Right renal pelvis (tissue), 4 donors: Measurements from ENCODE around the gene IL17REL. TPM values are rescaled to one million over a fixed set of nuclear protein-coding genes. Genes with fewer than 3 reads are reported as not detected.

Experiments used
- DNase-seq, 4 donors: peaks; one replicate each; pipeline ENCODE4 v3.0.0-alpha.2; 2013; ENCODE audit warnings: low read depth in 4 of 4, low spot score in 3 of 4, missing footprints in 1 of 4
- polyA plus RNA-seq, 4 donors: library from polyadenylated mRNA; unstranded; fragments of 120-200 nt; gene quantifications; one replicate each; pipeline ENCODE4 v1.2.1, GENCODE V29; 2013; ENCODE audit not compliant: insufficient read length in 4 of 4

The IL17REL gene
- polyA plus RNA-seq, 4 donors = 0.03 TPM; not detected in 3

DNA sequence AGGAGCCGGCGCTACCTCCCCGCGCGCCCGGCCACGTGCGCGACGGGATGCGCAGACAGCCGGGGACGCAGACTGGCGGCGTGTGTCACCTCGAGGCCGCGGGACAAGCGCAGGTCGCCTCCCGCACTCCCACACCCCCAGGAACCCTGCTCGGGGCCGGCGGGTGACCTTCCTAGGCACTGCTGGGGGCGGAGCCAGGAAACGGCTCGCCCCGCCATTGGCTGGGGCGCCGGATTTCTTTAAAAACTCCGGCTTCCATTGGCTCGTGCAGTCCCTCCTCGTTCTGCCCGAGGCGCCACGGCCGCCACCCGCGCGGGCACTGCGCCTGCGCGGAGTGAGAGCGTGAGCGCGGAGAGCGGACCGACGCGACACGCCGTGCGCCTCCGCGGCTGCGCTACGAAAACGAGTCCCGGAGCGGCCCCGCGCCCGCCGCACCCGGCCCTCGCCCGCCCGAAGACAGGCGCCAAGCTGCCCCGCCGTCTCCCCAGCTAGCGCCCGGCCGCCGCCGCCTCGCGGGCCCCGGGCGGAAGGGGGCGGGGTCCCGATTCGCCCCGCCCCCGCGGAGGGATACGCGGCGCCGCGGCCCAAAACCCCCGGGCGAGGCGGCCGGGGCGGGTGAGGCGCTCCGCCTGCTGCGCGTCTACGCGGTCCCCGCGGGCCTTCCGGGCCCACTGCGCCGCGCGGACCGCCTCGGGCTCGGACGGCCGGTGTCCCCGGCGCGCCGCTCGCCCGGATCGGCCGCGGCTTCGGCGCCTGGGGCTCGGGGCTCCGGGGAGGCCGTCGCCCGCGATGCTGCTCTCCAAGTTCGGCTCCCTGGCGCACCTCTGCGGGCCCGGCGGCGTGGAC is 52.2 kb downstream of the IL17REL start, which contains the start of gene PIM3:
Gene PIM3, plus strand, starts transcription at position 614 of the 846 bp plus-strand sequence. Its CDS starts 176 bp downstream, at position 790.
- peak; percentile 89 to 94 (median 92) for DNase-seq

DNA sequence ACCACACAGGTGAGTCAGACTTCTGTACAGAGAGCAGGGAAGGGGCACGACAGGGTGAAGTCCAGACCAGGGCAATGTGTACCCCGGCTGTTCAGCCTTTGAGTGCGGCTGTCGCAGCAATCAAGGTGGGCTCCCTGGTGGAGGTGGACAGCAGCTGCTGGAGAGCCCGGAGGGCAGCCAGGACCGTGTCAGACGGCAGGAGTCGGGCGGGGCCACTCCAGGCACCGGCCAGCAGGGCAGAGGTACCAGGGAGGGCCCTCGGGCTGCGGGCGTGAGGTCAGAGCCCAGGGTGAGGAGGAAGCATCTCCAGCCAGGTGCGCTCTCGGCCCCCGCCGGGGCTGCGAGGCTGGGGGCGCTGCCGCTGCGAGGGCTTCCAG is 52.8 kb downstream of the IL17REL start:
- no peak for DNase-seq

DNA sequence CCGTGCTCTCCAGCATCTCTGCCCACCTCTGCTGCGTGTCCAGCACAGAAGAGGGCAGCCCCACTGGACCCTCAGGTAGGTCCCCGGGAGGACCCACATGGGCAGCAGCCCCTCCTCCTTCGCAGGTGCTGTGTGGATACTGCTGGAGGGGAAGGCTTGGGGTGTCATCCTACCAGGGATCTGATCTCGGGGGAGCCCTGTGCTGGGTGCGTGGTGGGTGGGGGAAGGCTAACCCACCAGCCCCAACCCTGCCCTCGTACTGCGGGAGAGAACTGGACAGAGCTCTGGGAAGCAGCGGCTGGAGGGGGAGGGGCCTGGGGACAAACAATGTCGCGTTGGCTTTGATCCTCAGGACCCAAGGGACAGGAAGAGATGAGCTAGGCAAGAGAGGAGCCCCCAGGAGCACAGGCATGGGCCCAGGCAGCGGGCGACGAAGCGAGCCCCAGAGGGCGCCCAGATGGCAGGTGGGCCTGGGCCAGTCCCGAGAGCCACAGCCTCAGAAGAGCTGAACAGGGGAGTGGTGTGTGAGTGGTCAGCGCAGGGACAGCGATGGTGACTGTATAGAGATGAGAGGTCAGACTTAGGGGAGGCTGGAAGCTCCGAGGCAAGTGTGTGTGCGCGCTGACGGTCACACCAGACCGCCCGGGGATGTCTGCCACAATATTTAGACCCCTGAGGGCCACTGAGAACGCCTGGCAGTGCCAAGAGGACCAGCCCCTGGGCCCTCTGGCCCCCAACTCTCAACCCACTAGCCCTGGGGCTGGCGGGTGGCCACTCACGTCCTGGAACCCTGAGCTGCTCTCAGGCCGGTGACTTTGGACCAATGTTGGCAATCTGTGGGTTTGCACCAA is 53.4 kb downstream of the IL17REL start:
- no peak for DNase-seq

DNA sequence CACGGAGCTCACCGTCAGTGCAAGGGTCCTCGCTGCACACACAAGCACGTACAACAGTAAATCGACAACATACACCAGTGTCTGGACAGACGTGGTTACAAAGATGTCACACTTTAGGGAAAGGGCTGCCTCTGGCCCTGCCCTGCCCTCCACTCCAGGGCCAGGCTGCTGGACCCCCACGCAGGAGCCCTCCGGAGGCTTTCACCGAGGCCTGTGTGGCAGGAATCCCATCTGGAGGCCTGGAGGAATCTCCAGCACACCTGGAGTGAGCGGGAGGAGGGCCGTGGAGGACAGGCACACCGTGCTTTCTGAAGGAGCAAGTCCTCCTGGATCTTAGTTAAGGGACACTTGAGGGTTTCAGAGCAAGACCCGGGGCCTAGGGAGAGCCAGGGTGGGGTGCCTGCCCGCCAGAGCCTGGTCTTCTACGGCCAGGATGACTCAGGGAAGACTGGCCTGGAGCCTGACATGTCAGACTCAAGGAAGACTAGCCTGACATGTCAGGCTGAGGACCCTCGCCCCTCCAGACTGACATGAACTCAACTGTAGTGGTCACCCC is 54.1 kb downstream of the IL17REL start:
- DNase-seq = no peak

DNA sequence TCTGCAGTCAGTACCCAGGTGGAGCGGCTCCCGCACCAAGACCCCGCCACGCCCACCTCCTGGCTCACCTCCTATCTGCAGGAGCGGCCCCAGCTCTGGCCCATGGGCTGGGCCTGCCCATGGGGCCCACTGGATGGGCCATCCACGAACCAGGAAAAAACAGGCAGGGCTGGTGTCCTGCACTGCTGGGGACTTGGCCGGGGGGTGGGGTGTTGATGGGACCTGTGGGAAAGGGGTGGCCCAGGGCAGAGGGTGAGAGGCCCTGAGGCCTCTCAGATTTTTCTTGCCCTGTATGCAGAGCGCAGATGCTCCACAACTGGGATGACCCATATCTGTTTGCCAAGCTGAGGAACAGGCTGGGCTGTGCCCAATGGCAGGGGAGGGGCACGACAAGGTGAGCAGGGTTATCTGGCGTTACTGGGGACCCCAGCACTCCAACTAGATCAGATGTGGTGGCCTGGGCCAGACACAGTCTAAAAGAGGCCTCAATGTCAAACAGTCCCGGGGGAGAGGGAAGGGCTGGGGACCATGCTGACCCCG is 54.7 kb downstream of the IL17REL start:
- DNase-seq = no peak

DNA sequence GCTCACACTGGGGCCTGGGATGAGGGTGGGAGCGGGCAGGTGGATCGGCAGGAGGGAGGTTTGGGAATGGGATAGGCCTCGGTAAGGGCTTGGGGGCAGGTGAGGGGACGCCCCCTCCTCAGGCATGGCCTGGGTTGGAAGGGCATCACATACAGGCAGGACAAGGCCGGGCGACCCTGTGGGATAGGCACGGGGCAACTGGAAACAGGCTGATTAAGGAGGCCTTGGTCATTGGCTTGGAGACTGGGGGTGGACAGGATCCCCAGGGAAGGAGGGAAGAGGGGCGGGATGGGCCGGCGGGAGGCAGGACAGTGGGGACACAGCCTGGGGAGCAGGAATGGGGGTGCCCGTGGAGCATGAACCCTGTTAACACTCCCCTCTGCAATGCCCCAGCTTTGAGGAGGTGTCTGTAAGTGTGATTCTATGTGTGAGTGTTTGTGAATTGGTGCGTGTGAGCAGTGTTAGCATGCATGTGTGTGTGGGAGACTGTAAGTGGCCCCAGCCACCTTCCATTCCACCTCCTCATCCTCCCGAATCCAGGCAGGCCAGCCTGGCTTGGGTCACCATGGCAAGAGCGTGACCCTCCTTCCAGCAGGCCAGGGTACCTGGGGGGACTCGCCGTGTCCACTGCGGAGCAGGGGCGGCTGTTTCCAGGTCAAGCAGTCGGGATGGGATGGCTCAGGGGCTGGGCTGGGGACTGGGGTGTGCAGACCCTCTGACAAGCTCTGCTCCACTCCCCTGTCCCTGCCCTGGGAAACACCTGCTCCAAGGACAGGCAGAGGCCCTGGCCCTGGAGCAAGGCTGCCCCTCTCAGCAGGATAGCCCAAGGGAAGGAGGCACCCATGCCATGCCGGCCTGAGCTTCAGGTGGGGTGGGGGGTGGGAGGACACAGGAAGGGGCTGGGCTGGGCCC is 55.4 kb downstream of the IL17REL start:
- no peak for DNase-seq

DNA sequence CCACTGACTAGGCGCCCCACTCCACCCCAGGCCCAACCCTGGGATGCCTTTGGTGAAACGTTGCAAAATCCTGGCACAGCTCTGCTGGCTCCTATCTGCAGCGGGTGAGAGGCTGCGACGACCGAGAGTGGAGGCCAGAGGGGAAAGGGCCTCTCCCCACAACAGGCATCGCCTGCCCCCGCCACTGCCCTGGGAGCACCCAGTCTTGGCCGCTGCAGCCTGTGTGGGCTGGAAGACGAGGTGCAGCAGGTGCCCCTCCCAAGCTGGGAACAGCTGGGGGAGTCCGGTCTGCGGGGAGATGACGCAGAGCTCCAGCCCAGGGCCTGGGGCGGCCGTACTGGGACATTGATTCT is 56.2 kb downstream of the IL17REL start:
- DNase-seq = no peak

DNA sequence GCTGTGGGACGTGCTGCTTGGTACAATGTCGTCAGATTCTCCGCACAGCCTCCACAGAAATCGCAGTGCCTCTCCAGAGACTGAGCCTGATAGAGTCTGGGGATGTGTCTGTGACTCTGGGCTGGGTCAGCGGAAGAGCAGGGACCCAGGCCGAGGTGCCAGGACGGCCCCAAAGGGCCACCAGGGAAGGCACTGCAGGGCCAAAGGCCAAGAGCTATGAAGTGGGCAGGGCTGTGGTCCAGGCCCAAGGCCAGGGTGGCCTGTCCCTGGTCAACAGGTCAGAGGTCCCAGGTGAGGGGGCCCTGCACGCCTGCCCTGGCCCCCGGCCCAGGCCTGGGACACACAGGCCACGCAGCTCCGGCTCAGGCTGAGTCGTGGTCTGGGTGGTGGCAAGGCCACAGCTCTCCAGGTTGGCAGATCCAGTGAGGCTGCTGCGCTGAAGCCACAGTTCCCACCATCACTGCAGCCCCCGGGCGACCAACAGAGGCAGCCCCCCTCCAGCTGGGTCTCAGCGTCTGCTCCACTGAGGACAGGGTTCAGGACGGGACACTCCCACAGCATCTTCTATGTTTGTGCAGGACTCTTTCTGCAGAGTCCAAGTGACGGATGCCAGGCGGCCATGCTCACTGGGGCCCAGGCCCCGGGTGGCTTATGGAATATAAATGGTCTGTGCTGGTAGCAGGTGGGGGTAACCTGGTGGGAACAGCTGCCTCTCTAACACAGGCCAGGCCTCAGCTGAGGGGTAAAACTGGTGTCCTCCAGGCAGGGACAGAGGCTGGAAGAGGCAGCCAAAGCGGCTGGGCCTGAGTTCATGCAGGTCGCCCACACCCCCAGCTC is 56.8 kb downstream of the IL17REL start:
- no peak for DNase-seq

DNA sequence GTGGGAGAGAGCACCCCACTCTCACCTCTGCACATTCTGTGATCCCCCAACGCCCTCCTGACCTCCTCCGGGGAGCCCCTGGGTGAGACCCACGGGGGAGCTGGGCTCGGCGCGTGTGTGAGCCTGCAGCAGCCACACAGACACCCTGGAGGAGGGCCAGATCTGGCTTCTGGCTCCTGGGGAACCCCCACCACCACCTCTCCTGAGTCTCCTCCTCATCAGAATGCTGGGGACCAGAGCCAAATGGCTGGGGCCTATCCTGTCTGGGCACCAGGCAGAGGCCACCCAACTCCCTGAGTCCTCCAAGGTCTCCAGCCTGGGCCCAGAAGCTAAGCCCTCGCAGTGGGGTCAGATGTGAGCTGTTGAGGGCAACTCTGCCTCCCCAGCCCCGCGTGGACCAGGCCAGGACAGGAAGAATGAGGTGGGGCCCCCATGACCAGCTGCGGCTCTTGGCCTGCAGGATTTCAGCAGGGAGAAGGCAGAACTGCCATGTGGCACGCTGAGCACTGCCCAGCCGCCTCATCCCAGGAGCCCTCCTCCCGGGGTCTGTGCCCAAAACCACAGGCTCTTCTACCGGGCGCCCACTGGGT is 57.5 kb downstream of the IL17REL start:
- DNase-seq = no peak

DNA sequence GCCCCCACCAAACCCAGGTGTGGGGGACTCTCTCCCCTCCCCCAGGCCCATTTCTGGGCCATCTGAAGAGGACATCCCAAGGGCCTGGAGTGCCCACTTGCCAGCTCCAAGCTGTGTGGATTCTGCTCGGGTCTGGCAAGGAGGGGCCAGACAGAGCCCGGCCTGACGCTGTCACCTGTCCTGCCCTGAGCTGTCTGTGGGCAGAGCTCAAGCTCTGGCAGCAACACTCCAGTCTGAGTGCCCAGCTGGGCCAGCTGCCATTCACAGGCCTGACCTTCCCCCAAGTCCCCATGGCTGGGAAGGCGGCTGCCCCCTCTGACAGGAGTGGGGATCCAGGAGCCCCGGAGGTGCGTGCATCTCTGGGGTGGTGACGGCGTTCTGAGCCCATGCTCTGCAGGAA is 58.2 kb downstream of the IL17REL start:
- no peak for DNase-seq

DNA sequence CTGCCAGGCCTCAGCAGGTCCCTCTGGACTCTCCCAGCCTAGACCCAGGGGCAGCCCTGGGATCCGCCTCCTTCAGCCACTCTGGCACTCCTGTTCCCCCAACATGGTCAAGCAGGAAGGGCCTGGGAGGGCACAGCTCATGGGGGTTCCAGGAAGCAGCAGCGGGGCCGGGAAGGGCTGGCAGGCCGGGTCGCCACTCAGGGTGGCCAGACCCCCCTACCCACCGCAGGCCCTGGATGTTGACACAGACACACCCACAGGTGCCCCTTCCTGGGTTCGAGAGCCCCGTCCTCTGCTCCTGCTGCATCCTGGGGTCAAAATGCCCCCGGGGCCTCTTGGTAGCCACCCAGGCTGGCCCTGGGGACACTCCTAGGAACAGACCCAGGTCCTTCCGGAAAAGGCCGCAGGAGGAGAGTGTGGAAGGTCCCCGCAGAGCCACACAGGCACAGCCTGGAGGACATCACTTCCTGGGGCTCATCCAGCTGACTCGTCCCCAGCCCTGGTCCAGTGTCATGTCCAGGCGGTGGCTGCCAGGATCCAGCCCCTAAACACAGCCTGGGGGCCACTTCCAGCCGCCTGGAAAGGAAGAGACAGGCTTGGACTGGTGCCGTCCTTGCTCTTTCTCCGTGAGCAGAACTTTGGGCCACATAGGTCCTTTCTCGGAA is 58.8 kb downstream of the IL17REL start:
- no peak for DNase-seq

DNA sequence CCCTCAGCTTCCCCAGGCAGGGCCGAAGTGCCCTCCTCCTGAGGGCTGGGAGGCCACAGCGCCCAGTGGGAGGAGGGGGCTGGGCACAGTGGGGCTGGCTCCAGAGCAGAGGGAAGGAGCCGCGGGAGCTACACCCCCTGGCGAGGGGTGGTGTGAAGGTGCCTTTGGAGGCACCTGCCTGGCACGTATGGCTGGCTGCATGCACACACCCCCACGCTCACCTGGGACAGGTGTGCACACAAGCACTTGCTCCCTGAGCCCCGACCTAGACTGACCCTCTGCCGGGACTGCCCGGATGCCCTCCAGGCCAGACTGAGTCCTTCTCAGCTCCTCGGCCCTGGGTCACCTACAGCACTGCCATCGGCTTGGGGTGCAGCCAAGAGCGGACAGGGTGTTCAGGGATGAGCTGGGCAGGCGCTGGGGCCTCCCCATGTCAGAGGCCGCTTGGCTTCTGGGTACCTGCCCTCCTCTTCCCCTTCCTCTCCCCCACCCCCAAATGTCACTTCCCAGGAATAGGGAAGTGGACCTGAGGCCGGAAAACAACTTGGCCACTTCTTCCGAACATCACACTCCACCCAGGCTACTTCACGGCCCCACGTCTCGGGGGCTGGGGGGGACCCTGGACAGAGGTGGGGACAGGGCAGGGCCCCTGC is 59.4 kb downstream of the IL17REL start:
- DNase-seq = no peak

DNA sequence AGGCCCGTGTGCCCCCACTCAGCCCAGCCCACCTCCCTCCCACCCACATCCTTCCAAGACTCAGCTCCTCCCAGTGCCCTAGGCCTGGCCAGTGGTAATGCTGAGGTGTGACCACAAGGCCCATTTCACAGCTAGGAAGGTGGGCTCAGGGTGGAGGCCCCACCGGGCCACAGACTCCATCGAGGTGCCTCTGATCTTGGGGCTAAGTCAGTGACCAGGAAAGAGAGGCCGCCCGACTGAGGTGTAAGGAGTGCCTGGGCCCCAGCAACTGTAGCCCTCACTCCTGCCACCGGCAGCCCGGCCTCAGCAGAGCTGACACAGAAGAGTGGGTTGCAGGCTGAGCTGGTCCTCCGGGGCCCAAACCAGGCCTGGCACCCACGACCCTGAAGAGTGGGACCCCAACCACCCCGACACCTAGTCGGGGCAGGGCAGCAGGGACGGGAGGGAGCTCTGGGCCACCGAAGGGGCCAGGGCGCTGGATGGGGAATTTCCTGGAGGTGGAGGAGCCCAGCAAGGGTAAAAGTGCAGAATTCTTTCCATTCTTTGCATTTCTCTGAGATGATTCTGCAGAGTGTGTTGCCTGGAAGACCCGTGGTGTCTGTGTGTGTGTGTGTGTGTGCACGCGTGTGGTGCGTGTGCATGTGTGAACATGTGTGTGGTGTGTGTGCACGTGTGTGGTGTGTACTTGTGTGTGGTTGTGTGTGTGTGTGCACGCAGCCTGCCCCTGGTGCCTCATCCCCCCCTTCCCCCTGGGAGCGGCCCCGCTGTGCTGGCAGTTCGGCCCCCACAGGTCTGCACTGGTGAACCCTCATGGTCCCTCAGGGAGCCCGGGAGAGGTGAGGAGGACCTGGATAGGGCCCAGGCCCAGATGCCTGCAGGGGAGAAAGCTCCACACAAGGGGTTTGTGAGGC is 60.3 kb downstream of the IL17REL start:
- no peak for DNase-seq

DNA sequence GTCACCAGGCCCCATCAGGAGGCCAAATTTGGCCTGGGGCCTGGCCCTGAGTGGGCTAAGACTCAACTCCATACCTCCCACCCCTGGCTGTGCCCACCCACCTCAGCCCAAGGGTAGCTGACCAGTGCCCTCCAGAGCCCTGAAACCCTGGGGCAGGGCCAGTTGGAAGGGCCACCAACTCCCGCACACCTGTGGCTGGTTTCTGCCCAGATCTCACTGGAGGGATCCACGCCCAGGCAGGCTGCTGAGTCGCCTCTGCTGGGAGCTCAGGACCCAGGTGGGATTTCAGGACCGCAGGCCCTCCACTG is 60.9 kb downstream of the IL17REL start:
- DNase-seq = no peak

DNA sequence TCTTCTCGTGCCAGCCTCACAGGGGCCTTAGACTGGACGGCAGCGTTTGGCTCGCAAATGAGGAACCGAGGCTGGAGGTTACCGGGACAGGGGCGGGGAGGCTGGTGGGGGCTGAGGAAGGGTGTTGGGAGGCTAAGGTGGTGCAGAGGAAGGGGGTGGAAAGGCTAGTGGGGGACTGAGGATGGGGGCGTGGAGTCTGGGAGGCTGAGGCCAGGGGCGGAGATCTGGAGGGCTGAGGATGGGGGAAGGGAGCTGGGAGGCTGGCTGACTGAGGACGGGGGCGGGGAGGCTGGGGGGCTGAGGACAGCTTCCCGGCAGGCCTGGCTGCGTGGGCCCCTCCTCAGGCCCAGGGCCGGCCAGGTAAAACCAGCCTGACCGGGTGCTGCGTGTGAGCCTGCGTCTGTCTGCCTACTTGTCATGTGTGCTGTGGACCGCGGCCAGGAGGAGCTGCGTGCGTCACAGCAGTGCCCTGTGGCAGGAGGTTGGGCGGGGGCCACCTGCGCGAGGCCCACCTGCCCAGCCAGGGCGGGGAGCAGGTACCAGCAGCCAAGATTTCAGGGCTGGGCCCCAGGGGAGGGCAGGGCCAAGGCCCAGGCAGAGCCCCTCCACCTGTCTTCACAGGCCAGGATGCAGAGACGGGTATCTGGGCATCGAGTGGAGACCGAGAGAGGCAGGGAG is 61.4 kb downstream of the IL17REL start:
- DNase-seq = peak in 1 of 4 donors; percentile 64

DNA sequence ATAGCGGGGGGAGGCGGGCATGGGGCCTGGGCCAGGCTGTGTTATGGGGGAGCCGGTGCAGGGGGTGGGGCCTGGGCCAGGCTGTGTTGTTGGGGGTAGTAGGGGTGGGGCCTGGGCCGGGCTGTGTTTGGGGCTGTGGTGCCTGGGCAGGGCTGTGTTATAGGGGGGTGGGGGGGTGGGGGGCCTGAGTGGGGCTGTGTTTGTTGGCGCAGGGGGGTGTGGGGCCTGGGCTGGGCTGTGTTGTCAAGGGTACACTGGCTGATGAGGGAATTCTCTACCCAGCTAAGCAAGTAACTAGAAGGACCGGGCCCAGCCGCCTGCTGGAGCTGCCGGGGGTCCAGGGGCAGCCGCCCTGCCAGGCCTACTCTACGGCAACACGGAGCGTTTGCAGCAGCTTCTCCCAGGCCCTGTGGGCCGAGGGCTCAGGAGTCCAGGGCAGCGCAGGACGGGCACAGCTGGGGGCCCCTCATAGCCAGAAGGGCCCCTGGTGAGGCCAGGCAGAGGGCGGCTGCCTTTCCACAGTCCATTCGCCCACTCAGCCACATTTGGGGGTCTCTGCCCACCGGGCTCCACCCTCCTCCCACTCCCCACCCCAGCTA is 62.1 kb downstream of the IL17REL start:
- no peak for DNase-seq
